Parathyroid adenoma (tissue), 2 donors: ENCODE results near the gene CD300E.
"Not testable (repeated sequence)": the region's sequence is repeated elsewhere in the genome, so short reads cannot be mapped to it uniquely, and the experiment has no call there.

Experiments used
- H2AFZ ChIP-seq: fragments of 300-600 bp; sonication (generic); one replicate; pipeline ENCODE4 v1.7.0; 2017; ENCODE audit warnings: antibody characterized with exemption, mild to moderate bottlenecking
- H3K27ac ChIP-seq: fragments of 300-600 bp; sonication (generic); one replicate; pipeline ENCODE4 v1.7.0; 2017
- H3K27me3 ChIP-seq: fragments of 300-600 bp; sonication (generic); one replicate; pipeline ENCODE4 v1.7.0; 2017; ENCODE audit warnings: low read length; ENCODE audit not compliant: control insufficient read depth, insufficient read depth
- H3K36me3 ChIP-seq: fragments of 300-600 bp; sonication (generic); one replicate; pipeline ENCODE4 v1.7.0; 2017; ENCODE audit warnings: low read length; ENCODE audit not compliant: control insufficient read depth, insufficient read depth
- H3K4me1 ChIP-seq: fragments of 300-600 bp; sonication (generic); one replicate; pipeline ENCODE4 v1.7.0; 2017; ENCODE audit warnings: control low read depth
- H3K4me2 ChIP-seq: fragments of 300-600 bp; sonication (generic); one replicate; pipeline ENCODE4 v1.7.0; 2017; ENCODE audit warnings: low read length
- H3K4me3 ChIP-seq: fragments of 300-600 bp; sonication (generic); one replicate; pipeline ENCODE4 v1.7.0; 2017; ENCODE audit warnings: low read depth, low read length
- H3K79me2 ChIP-seq: fragments of 300-600 bp; sonication (generic); one replicate; pipeline ENCODE4 v1.7.0; 2017; ENCODE audit warnings: control low read depth
- H3K9ac ChIP-seq: fragments of 300-600 bp; sonication (generic); one replicate; pipeline ENCODE4 v1.7.0; 2017; ENCODE audit warnings: mild to moderate bottlenecking
- H3K9me3 ChIP-seq: fragments of 300-600 bp; sonication (generic); one replicate; pipeline ENCODE4 v1.7.0; 2017; ENCODE audit warnings: low read length; ENCODE audit not compliant: control insufficient read depth
- TF ChIP-seq, protein P1 (sequence below): fragments of 300-600 bp; sonication (generic); IDR thresholded peaks from one replicate; pipeline ENCODE4 v1.7.0; 2017; ENCODE audit warnings: antibody characterized with exemption, mild to moderate bottlenecking
- donor health status: primary hyperparathyroidism.

CD300E gene

GRCh38 chr17:74582633-74583032 is 40.9 kb downstream of the CD300E start:
- no peaks in the 10 kb centered on the region for H3K4me1 ChIP-seq
- no peaks in the 10 kb centered on the region for H3K36me3 ChIP-seq
- H3K4me2 ChIP-seq = no peak overlapping the region
- H3K27me3 ChIP-seq = no peaks in the 10 kb centered on the region
- no peak overlapping the region for H2AFZ ChIP-seq
- no peak overlapping the region for H3K9ac ChIP-seq
- no peaks in the 10 kb centered on the region for H3K9me3 ChIP-seq
- TF ChIP-seq, protein P1, sequence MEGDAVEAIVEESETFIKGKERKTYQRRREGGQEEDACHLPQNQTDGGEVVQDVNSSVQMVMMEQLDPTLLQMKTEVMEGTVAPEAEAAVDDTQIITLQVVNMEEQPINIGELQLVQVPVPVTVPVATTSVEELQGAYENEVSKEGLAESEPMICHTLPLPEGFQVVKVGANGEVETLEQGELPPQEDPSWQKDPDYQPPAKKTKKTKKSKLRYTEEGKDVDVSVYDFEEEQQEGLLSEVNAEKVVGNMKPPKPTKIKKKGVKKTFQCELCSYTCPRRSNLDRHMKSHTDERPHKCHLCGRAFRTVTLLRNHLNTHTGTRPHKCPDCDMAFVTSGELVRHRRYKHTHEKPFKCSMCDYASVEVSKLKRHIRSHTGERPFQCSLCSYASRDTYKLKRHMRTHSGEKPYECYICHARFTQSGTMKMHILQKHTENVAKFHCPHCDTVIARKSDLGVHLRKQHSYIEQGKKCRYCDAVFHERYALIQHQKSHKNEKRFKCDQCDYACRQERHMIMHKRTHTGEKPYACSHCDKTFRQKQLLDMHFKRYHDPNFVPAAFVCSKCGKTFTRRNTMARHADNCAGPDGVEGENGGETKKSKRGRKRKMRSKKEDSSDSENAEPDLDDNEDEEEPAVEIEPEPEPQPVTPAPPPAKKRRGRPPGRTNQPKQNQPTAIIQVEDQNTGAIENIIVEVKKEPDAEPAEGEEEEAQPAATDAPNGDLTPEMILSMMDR = no peak
- H3K4me3 ChIP-seq = no peak overlapping the region
- H3K79me2 ChIP-seq = no peaks in the 10 kb centered on the region
- no peak overlapping the region for H3K27ac ChIP-seq

DNA sequence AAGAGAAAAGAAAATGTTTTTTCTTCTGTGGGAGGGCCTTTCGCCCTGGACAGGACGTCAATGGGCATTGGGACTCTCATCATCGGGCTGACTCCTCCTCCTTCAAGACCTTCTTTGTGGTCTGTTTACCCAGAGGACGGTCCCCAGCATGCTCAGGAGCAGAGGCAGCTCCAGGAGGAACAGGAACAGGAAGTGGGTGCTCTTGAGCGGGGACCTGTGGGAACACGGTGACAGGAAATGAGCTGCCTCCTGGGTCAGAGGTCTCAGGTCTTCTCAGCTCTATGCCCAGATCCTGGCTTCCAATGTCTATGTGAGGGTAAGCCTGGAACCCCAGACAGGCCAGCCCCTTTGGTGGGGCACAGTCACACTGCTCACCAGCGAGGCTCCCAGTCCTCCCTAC is 43.6 kb downstream of the CD300E start:
- Histone ChIP-seq H3K4me1 (no peaks in the 10 kb centered on the region), H2AFZ (no peak overlapping the region), H3K4me2 (no peak overlapping the region), H3K79me2 (no peaks in the 10 kb centered on the region), H3K36me3 (no peaks in the 10 kb centered on the region), H3K9me3 (no peaks in the 10 kb centered on the region), H3K4me3 (no peak overlapping the region), H3K27me3 (no peaks in the 10 kb centered on the region), H3K27ac (no peak overlapping the region), H3K9ac (no peak overlapping the region)
- TF ChIP-seq, protein P1 = no peak

GRCh38 chr17:74578979-74579378 is 44.6 kb downstream of the CD300E start:
- Histone ChIP-seq H2AFZ (no peak overlapping the region), H3K36me3 (no peaks in the 10 kb centered on the region), H3K9ac (no peak overlapping the region), H3K79me2 (no peaks in the 10 kb centered on the region), H3K27ac (no peak overlapping the region), H3K9me3 (no peaks in the 10 kb centered on the region), H3K4me3 (no peak overlapping the region), H3K4me2 (no peak overlapping the region), H3K27me3 (no peaks in the 10 kb centered on the region), H3K4me1 (no peaks in the 10 kb centered on the region)
- TF ChIP-seq, protein P1 = no peak

GRCh38 chr17:74574489-74575142 is 48.9 kb downstream of the CD300E start:
- no peak overlapping the region for H3K4me2 ChIP-seq
- H3K9me3 ChIP-seq = no peaks in the 10 kb centered on the region
- TF ChIP-seq, protein P1 = no peak
- H3K79me2 ChIP-seq = no peaks in the 10 kb centered on the region
- H3K9ac ChIP-seq = no peak overlapping the region
- no peaks in the 10 kb centered on the region for H3K36me3 ChIP-seq
- H3K4me1 ChIP-seq = no peaks in the 10 kb centered on the region
- no peak overlapping the region for H3K4me3 ChIP-seq
- H3K27ac ChIP-seq = no peak overlapping the region
- no peak overlapping the region for H2AFZ ChIP-seq
- no peaks in the 10 kb centered on the region for H3K27me3 ChIP-seq

DNA sequence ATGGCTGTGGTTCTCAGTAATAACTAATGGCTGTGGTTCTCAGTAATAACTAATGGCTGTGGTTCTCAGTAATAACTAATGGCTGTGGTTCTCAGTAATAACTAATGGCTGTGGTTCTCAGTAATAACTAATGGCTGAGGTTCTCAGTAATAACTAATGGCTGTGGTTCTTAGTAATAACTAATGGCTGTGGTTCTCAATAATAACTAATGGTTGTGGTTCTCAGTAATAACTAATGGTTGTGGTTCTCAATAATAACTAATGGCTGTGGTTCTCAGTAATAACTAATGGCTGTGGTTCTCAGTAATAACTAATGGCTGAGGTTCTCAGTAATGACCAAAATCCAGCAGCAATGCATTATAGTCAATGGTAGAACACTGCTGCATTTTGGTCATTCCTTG is 49.9 kb downstream of the CD300E start:
- not testable (repeated sequence) for H3K9ac ChIP-seq, H3K27ac ChIP-seq, H3K79me2 ChIP-seq, H3K4me2 ChIP-seq, H3K4me1 ChIP-seq, H3K4me3 ChIP-seq, H2AFZ ChIP-seq, H3K9me3 ChIP-seq, H3K36me3 ChIP-seq, H3K27me3 ChIP-seq
